ENCODE results near the gene WDR45B.
"Not testable (repeated sequence)": the region's sequence is repeated elsewhere in the genome, so short reads cannot be mapped to it uniquely, and the experiment has no call there.

Gene WDR45B

GRCh38 chr17:82589851-82590180 is 58.4 kb downstream of the WDR45B start:
- peaks cover 26% of the 10 kb centered on the region for H3K4me1 Mint-ChIP-seq
- no peak overlapping the region for H3K27ac Mint-ChIP-seq
- no peak for DNase-seq
- no peak overlapping the region for H3K4me3 Mint-ChIP-seq
- H3K9me3 Mint-ChIP-seq = no peaks in the 10 kb centered on the region
- peaks cover 4% of the 10 kb centered on the region for H3K27me3 Mint-ChIP-seq (ENCODE audit: low read depth, poor library complexity)
- TF ChIP-seq CTCF (IDR thresholded peaks at IDR 0.05) = no peak
- H3K36me3 Mint-ChIP-seq (ENCODE audit: low read depth) = peaks cover 39% of the 10 kb centered on the region

- Mint-ChIP-seq H3K27ac (peak overlapping the region; percentile 92), H3K4me1 (peaks cover 14% of the 10 kb centered on the region), H3K4me3 (no peak overlapping the region), H3K9me3 (no peaks in the 10 kb centered on the region), H3K36me3 (ENCODE audit: low read depth) (peaks cover 46% of the 10 kb centered on the region), H3K27me3 (ENCODE audit: low read depth, poor library complexity) (peaks cover 4% of the 10 kb centered on the region)
- DNase-seq = no peak
- TF ChIP-seq CTCF (IDR thresholded peaks at IDR 0.05) = no peak
Observed at GRCh38 chr17:82588266-82589175, 59.7 kb downstream of the WDR45B start.

GRCh38 chr17:82587234-82588086 is 60.8 kb downstream of the WDR45B start:
- H3K27ac Mint-ChIP-seq = peak overlapping the region; percentile 92
- H3K27me3 Mint-ChIP-seq (ENCODE audit: low read depth, poor library complexity) = peaks cover 4% of the 10 kb centered on the region
- TF ChIP-seq CTCF (IDR thresholded peaks at IDR 0.05) = no peak

GRCh38 chr17:82586576-82587233 is 61.5 kb downstream of the WDR45B start:
- Mint-ChIP-seq H3K36me3 (ENCODE audit: low read depth) (peaks cover 58% of the 10 kb centered on the region), H3K27ac (peak overlapping the region; percentile 91), H3K4me1 (peaks cover 12% of the 10 kb centered on the region), H3K9me3 (no peaks in the 10 kb centered on the region), H3K4me3 (no peak overlapping the region), H3K27me3 (ENCODE audit: low read depth, poor library complexity) (peaks cover 4% of the 10 kb centered on the region)
- TF ChIP-seq CTCF (IDR thresholded peaks at IDR 0.05) = no peak
- no peak for DNase-seq

More at GRCh38 chr17:82587234-82588086, 60.8 kb downstream of the WDR45B start:
- no peaks in the 10 kb centered on the region for H3K9me3 Mint-ChIP-seq
- peaks cover 8% of the 10 kb centered on the region for H3K4me1 Mint-ChIP-seq
- H3K4me3 Mint-ChIP-seq = no peak overlapping the region
- no peak for DNase-seq
- peaks cover 50% of the 10 kb centered on the region for H3K36me3 Mint-ChIP-seq (ENCODE audit: low read depth)

- H3K4me3 Mint-ChIP-seq; DNase-seq; H3K27me3 Mint-ChIP-seq (ENCODE audit: low read depth, poor library complexity); H3K9me3 Mint-ChIP-seq: not testable (repeated sequence)
- Mint-ChIP-seq H3K36me3 (ENCODE audit: low read depth) (peaks cover 60% of the 10 kb centered on the region), H3K27ac (peak overlapping the region; percentile 96), H3K4me1 (peaks cover 13% of the 10 kb centered on the region)
Observed at GRCh38 chr17:82585935-82586575, 62.2 kb downstream of the WDR45B start.
